ENCODE data around the gene GRIA4.
"Not testable (repeated sequence)": the region's sequence is repeated elsewhere in the genome, so short reads cannot be mapped to it uniquely, and the experiment has no call there.

Gene GRIA4

DNA sequence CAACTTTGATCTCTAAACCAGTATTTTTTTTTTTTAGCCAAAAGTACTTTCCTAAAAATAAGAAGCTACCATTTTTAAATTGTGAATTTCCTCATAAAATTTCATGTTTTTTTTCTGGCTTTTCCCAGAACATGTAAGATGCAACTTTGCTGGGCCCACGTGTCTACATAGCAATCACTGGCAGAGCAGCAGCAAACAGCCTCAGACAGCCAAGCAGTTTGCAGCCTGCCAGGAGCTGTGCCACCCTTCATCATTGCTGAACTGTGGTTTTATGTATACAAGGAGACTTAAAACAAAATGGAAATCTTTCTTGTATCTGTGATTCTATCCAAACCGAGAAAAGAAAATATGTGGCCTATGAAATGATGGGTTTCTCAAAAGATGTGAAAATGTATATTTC, 110.2 kb downstream of the GRIA4 start:
- no peak for DNase-seq

GRCh38 chr11:105723269-105723668, 113.4 kb downstream of the GRIA4 start:
- no peak for DNase-seq

DNA sequence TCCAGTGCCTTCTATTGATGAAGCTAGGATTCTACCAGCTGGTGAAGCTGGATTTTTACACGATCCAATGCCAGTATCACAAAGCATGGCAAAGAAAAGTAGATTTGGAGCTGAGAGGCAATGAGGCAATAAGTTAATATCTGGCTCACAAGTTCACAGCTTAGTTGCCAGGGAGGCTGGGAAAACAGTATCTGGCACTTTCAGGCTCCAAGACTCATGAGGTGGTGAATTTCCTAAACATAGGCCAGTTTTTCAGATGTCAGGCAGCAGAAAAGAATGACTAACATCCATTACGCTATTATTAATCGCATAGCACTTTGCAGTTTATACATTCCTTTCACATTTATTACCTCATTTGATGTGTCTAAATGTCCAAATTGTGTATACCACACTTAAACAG, 122.7 kb downstream of the GRIA4 start:
- DNase-seq: no peak

DNA sequence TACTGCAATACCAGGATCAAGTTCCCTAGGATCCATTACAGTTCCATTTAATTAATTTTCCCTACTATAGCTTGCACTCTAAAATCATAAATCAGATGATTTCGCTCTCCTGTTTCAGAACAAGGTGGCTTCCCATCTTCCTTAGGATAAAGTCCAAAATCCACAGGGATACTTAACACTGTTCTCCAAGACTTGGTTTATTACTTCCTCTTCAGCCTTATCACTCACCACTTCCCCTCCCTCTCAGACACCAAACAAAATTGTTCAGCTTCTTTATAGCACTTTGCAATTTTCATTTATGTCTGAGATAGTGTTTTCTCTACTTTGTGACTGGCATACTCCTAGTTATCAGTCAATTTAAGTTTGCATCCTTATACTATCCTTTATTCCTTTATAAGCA, 124.6 kb downstream of the GRIA4 start:
- DNase-seq: no peak

DNA sequence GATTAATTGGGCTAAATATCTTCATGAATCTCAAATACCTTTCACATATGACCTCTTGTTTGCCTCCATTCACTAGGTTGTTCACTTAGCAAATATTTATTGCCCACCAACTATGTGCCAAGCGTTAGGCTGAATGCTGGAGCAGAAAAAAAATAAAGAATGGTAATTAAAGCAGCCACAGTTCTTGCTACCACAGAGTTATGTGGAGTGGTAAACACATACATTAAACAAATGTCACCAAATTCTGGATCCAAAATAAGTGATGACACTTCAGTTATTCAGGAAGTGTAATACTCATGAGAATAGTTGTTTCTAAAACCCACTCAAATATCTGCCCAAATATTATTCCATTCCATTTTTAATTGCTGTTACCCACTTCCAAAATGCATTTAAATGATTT, 128.4 kb downstream of the GRIA4 start:
- DNase-seq: no peak

DNA sequence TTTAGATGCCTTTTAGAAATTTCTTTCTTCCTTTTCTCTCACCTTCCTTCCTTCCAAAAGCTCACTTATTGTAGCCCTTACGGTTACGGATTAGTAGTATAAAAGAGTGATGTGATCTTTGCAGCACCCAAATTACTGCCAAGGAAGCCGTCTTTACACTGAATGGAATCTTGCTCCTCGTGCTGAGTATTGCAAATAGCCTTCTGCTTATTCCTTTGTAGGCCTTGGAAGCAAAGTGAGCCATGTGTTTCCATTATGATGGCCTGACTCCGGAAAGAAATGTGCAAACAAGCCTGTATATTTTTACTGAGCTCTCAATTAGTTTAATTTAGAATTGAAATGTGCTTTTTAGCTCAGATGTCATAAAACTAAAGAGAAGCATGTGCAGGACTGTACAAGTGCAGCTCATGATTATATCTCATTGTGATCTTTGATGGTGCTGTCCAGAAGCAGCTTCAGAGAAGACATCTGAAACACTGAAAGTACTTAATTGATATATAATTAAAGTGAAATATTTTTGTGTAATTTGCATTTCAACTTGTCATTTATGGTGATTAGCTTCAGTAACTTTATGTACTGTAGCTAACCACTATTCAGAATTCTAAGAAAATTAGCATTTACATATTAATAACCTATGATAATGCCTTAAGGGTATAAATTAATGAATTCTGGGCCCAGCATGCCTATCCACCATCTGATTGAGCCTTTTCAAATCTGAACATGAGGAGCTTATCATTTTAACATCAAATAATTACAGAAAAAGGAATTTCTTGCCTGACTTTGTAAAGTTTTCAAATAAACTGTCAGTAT, 129.3 kb downstream of the GRIA4 start:
- no peak for DNase-seq

- no peak for DNase-seq
These were observed 130.5 kb downstream of the GRIA4 start for GRCh38 chr11:105740164-105740903.

GRCh38 chr11:105741488-105742020, 131.7 kb downstream of the GRIA4 start:
- no peak for DNase-seq

- DNase-seq: no peak
These were observed 144.4 kb downstream of the GRIA4 start for GRCh38 chr11:105754260-105754659.

- no peak for DNase-seq
These were observed 144.8 kb downstream of the GRIA4 start for GRCh38 chr11:105754716-105755115.

- DNase-seq: no peak
These were observed 147.2 kb downstream of the GRIA4 start for GRCh38 chr11:105757107-105757506.

GRCh38 chr11:105763594-105763993, 153.7 kb downstream of the GRIA4 start:
- no peak for DNase-seq

DNA sequence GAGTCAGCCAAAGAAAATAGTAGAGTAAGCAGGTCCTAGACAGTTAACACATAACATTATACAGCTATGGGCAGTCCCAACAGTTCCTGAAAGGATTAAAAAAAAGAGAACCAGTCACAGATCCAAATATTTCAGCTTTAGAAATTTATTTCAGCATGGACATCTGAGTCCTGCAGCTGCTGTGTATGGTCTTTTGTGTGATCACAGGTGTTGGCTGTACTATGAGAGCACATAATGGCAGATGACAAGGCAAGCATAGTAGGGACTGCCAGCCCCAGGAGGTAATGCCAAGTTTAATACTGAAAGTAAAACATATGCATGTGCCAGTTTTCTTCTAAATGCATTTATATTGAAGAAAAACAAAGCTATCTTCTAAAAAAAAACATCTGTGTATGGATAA, 158.1 kb downstream of the GRIA4 start:
- DNase-seq: no peak

DNA sequence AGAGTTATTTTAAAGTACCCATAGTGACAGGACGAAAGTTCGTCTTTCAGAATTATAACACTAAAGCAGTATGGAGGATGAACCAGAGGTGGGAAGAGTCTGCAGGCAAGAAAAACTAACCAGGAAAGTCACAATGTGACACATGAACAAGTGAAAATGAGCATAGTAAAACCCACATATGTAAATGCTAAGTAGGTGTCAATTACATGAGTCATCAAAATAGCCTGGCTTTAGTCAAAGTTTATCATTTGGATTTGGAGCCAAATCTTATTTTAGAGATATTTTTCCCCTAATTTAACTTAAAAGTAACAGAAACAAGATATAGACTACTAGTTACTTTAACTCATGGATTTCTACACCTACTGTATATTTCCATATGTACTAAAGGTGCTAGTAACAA, 159.8 kb downstream of the GRIA4 start:
- DNase-seq: no peak

DNA sequence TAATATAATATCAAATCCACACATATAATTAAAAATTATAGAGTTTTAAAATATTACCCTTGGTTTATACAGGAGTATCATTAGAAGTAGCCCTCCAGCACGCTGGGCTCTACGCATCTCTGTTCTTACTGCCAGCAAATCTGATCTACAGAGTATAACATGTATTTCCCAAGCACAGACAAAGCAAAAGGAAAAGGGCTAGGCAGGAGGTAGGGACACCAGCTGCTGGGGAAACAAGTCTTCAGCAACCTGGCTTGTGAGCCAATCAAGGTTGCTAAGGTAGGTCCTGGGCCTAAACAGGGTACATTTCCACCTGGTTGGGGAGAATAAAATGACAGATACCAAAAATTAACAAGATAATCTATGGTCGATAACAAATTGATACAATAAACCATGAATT, 163.6 kb downstream of the GRIA4 start:
- not testable (repeated sequence) for DNase-seq

- DNase-seq: no peak
These were observed 165.0 kb downstream of the GRIA4 start for GRCh38 chr11:105774899-105775298.

DNA sequence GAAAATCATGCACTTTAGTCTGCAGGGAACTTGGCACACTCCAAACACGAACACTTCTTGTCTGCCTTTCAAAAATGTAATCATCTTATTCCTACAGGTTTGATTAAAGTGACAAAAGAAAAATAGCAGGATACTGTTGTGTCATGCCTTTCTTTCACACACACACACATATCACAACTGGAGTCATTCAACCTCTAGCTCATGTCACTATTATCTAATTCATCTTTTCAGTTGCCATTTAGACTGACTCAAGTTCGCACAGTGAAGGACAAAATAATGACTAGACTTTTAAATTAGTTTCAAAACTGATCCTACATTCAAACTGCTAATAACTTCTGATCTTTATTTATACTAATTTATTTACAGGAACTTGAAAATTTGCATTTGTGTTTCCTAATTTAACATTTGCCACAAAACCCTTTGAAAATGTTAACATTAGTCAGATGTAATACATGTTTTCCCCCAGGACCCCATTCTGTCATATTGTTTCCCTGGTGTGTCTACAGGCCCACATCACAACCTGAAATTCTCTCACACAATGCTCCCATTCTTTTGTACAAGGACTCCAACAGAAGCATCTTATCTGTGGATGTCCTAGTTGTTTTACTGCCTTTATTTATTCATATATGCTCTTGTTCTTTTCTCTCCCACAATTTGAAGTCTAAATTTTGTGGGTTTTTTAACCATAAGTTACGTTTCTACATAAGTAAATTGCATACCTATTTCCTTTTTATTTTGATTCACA, 171.1 kb downstream of the GRIA4 start:
- no peak for DNase-seq

DNA sequence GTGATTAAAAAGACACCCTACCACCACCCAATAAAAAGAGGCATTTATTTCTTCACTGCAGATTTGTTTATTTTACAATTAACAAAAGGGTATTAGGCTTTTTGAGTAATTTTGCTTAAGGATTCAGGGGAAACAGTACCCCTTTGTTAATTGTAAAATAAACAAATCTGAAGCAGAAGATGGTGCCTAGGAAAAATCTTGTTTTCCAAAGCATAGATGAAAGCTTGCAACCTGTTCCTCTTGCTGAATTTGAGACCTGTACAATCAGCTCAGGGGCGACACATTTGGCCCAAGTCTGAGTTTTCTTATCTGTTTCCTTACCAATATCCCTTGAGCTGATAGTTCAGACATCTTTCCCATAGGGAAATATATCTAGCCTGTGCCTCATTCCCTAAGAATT, 171.9 kb downstream of the GRIA4 start:
- DNase-seq: no peak

- DNase-seq: no peak
These were observed 173.3 kb downstream of the GRIA4 start for GRCh38 chr11:105783216-105783615.

- not testable (repeated sequence) for DNase-seq
These were observed 176.0 kb downstream of the GRIA4 start for GRCh38 chr11:105785850-105786249.

DNA sequence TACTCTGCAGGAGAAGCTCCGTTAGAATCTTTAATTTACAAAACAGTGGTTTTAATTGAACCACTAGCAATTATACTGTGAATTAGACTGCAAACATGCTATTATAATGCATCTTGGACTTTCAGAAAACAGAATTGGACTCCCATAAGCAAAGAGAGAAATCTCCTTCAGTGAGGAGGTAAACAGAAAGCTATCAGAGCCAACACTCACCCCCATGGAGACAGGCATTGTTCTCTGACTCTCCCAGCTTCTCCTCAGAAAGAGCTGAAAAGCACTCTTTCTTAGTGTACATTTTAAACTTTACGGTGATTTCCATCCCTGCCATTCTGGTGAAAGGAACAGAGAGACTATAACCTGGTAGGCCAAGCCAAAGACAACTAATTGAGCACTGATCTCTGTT, 176.9 kb downstream of the GRIA4 start:
- DNase-seq: no peak

GRCh38 chr11:105789579-105790420, 179.9 kb downstream of the GRIA4 start:
- DNase-seq: no peak
